ENCODE measurements around the gene ZIC5. TPM values are rescaled to one million over a fixed set of nuclear protein-coding genes. Genes with fewer than 3 reads are reported as not detected.

ZIC5 gene
- total RNA-seq, 2 donors from 2014 or later, result not detected

DNA sequence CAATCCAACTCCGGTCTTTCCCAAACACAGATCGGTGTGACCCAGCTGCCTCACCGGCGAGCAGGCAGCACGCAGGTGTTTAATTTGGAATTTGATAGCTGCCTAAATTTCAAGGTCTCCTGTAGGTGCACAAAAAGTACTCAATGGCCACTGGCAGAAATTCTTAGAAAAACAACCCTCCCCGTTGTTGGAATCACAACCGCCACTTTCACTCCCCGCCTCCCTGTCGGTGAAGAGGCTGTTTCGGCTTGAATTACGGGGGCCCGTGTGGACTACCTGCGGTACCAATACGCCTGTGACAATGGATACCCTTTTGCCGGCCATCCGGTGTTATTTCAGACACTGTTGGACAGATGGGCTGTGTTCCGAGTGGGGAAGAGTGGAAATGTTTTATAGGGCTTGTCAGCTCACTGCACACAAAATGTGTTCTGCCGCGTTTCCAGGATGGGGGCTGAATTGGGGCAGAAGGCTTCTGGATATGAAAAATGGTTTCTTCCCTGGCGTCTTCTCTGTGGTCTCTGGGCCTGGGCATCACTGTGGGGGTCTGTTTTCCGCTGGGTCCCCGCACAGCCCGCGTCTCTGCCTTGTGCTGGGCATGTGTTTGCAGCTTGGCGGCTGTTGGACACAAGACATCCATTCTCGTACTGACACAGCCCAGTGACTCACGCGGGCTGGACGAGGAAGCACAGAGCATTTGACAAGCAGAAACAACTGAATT lies 45.4 kb downstream of the ZIC5 start:
- no peak overlapping the region for H3K4me3 ChIP-seq
- no peaks in the 10 kb centered on the region for H3K36me3 ChIP-seq (replicated peaks in 1 of 2; ENCODE audit: insufficient read depth in 1 of 2, low read depth in 2 of 2)
- H3K27ac ChIP-seq, result no peak overlapping the region
- peak; percentile 66 for ATAC-seq
- TF ChIP-seq POLR2A (IDR thresholded peaks at IDR 0.05) (no peak), CTCF (IDR thresholded peaks at IDR 0.05) (peak in 1 of 7 experiments; percentile 12)
- H3K27me3 ChIP-seq, result no peaks in the 10 kb centered on the region
- peaks cover 14% of the 10 kb centered on the region for H3K4me1 ChIP-seq
- WGBS, 2 donors, result 15 to 42% methylated on average over 8 to 29 of the region's 29 CpGs
- no peaks in the 10 kb centered on the region for H3K9me3 ChIP-seq
- intact Hi-C loops (cut with DNase I), result no loop called here
- peak; percentile 30 to 52 (median 38) for DNase-seq

- Histone ChIP-seq H3K27me3 (no peaks in the 10 kb centered on the region), H3K4me1 (peaks cover 14% of the 10 kb centered on the region), H3K9me3 (no peaks in the 10 kb centered on the region), H3K36me3 (replicated peaks in 1 of 2; ENCODE audit: insufficient read depth in 1 of 2, low read depth in 2 of 2) (no peaks in the 10 kb centered on the region), H3K27ac (no peak overlapping the region), H3K4me3 (no peak overlapping the region)
- WGBS, 2 donors, result 89 to 90% methylated on average over 6 of the region's 6 CpGs
- TF ChIP-seq POLR2A (IDR thresholded peaks at IDR 0.05) (no peak), CTCF (IDR thresholded peaks at IDR 0.05) (no peak)
- ATAC-seq (no peak), DNase-seq (no peak)
- intact Hi-C loops (cut with DNase I), result loop anchor here (5.0 kb wide), 1 partner anchor 313 kb away; no protein-coding TSS in a partner anchor
These were observed 47.5 kb downstream of the ZIC5 start for GRCh38 chr13:99923877-99924582.

- Histone ChIP-seq H3K4me3 (no peak overlapping the region), H3K27me3 (no peaks in the 10 kb centered on the region), H3K4me1 (peaks cover 14% of the 10 kb centered on the region), H3K9me3 (no peaks in the 10 kb centered on the region), H3K27ac (no peak overlapping the region), H3K36me3 (replicated peaks in 1 of 2; ENCODE audit: insufficient read depth in 1 of 2, low read depth in 2 of 2) (no peaks in the 10 kb centered on the region)
- TF ChIP-seq POLR2A (IDR thresholded peaks at IDR 0.05) (no peak), CTCF (IDR thresholded peaks at IDR 0.05) (no peak)
- 81 to 85% methylated on average over 19 to 20 of the region's 20 CpGs for WGBS, 2 donors
- intact Hi-C loops (cut with DNase I), result loop anchor here (5.0 kb wide), 1 partner anchor 314 kb away; no protein-coding TSS in a partner anchor
- ATAC-seq (no peak), DNase-seq (no peak)
These were observed 48.7 kb downstream of the ZIC5 start for GRCh38 chr13:99922631-99923404.

DNA sequence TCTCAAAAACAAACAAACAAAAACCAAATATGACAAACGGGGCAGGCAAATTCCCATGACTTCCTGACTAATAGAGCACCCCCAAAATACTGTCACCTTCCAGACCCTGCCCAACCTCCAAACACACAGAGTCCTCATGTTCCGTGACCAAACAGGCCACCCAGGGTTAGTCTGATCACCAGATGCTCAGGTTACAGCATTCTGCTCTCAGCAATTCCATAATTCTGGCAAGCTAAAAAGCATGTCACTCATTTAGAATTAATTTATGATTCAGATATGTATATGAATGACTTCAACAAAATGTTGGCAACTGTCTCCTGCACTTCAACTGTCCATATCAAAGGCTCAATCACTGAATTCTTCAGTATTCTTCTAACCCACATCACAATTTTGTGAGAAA lies 52.4 kb downstream of the ZIC5 start:
- intact Hi-C loops (cut with DNase I), result loop anchor here (10.0 kb wide), 1 partner anchor 596 kb away; no protein-coding TSS in a partner anchor
- no peaks in the 10 kb centered on the region for H3K9me3 ChIP-seq
- H3K27ac ChIP-seq, result no peak overlapping the region
- DNase-seq, result no peak
- no peak for ATAC-seq
- 61% methylated on average over 2 of the region's 2 CpGs for WGBS, 2 donors
- no peaks in the 10 kb centered on the region for H3K27me3 ChIP-seq
- no peaks in the 10 kb centered on the region for H3K36me3 ChIP-seq (replicated peaks in 1 of 2; ENCODE audit: insufficient read depth in 1 of 2, low read depth in 2 of 2)
- H3K4me1 ChIP-seq, result no peaks in the 10 kb centered on the region
- TF ChIP-seq CTCF (IDR thresholded peaks at IDR 0.05) (no peak), POLR2A (IDR thresholded peaks at IDR 0.05) (no peak)
- H3K4me3 ChIP-seq, result no peak overlapping the region

Measured in body of pancreas (tissue), 4 donors.